IPS-15b (cell line): ENCODE measurements around the gene TAL2.
A peak's percentile ranks its signal among the peaks of the same experiment; 100 is the strongest.

Experiments
- H3K27me3 ChIP-seq: one replicate; pipeline ENCODE4 v1.6.1; 2013; ENCODE audit warnings: low read length; ENCODE audit not compliant: control insufficient read depth, insufficient read depth
- H3K36me3 ChIP-seq: one replicate; pipeline ENCODE4 v1.6.1; 2013; ENCODE audit warnings: low read length; ENCODE audit not compliant: control insufficient read depth, insufficient read depth
- H3K4me1 ChIP-seq: one replicate; pipeline ENCODE4 v1.6.1; 2013; ENCODE audit warnings: mild to moderate bottlenecking, low read length; ENCODE audit not compliant: control insufficient read depth, insufficient read depth
- H3K4me3 ChIP-seq: one replicate; pipeline ENCODE4 v1.5.1; 2013; ENCODE audit warnings: low read depth, low read length
- H3K9ac ChIP-seq: one replicate; pipeline ENCODE4 v1.6.1; 2013; ENCODE audit warnings: low read depth, mild to moderate bottlenecking, low read length
- H3K9me3 ChIP-seq: one replicate; pipeline ENCODE4 v1.6.1; 2013; ENCODE audit warnings: mild to moderate bottlenecking, low read length; ENCODE audit not compliant: control insufficient read depth, insufficient read depth

TAL2 gene

DNA sequence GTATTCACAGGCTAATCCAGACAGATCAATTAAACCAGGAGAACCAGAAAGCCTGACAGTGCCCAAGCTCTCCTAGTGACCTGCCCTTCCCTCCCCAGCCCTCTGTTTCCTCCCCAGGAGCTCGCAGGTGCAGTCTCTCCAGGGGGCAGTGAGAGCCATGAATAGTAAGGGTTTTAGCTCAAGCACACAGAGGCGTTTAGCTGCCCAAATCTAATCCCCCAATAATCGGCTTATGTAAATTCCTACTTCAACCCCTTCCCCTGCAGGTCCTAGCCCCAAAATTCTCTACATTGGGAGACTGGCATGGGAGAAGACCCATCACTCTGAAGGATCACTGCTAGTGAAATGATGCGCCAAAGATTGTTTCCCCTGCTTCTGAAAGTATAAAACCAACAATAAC is 10.5 kb upstream of the TAL2 start:
- Histone ChIP-seq H3K4me3 (no peak overlapping the region), H3K36me3 (no peaks in the 10 kb centered on the region), H3K27me3 (peaks cover 29% of the 10 kb centered on the region), H3K4me1 (peaks cover 8% of the 10 kb centered on the region), H3K9ac (no peak overlapping the region), H3K9me3 (no peaks in the 10 kb centered on the region)

DNA sequence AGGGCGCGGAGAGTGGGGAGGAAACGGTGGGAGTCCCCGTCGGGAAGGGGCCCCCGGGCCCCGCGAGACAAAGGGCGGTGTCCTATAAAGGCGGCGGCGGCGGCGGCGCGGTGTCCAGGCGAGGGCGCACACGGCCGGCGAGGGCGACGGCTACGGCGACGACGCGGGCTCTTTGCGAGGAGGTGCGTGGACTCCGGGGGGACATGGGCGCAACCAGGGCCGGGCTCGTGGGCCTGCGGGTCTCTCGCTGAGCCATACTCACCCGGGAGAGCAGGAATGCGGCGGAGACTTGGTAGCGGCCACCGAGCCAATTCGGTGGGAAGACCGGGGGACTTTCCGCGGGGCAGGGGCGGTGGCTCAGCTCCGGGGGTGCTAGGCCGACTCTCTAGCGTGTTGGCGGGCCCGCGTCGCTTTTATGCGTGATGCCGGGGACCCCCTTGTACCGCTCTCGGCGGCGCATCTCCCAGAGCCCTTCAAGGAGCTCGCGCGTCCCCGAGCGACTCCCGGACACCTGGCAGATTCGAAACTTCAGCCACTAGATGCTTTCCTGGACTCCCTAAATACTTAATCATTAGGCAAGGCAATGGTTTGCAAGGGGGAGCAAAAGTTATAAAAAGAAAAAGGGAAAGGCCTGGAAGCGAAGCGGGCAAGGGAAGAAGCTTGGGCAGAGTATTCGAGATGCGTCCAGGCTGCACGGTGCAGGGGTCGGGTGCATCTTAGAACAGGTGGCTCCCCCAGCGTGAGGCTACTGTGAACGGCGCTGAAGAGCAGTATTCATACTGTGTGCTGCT is 5.9 kb upstream of the TAL2 start:
- Histone ChIP-seq H3K9me3 (no peaks in the 10 kb centered on the region), H3K27me3 (peaks cover 51% of the 10 kb centered on the region), H3K4me3 (peak overlapping the region; percentile 59), H3K9ac (no peak overlapping the region), H3K4me1 (peaks cover under 1% of the 10 kb centered on the region), H3K36me3 (no peaks in the 10 kb centered on the region)

DNA sequence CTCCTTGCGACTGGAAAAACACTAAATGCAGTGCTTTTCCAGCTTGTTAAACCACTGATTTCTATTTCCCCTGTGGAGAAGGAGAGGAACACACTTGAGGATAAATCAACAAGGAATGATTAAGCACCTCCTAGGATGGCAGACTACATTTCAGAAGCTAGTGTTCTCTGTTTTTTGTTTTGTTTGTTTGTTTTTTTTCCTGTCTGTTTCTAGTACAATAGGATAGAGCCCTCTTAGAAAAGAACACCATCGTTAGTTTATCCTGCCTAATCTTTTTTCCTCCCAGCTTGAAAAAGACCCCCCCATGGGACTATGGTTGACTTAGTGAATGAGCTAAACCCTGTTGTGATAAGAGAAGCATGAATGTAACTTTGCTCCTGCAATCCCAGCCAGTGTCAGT is 3.9 kb upstream of the TAL2 start:
- Histone ChIP-seq H3K4me3 (no peak overlapping the region), H3K9ac (no peak overlapping the region), H3K9me3 (no peaks in the 10 kb centered on the region), H3K27me3 (peaks cover 50% of the 10 kb centered on the region), H3K4me1 (no peaks in the 10 kb centered on the region), H3K36me3 (no peaks in the 10 kb centered on the region)

DNA sequence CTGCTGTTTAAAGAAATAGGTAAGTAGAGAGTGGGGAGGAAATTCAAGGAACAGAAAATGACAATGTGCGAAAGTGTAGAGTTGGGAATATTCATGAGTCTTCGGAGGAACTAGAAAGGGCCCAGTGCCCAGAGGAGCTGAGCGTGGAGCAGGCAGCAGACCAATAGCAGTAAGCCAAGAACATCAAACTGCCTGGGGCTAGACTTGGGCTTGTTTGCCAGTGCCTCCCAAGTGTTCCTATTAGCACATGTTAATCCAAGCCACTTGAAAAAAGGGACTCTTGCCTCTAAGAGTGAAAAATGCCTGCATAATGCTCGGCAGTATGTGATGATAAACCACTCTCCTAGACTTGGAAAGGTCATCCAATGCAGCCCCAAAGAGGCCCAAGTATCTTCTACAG is 1.2 kb upstream of the TAL2 start:
- Histone ChIP-seq H3K9ac (no peak overlapping the region), H3K9me3 (no peaks in the 10 kb centered on the region), H3K27me3 (peaks cover 29% of the 10 kb centered on the region), H3K4me3 (no peak overlapping the region), H3K36me3 (no peaks in the 10 kb centered on the region), H3K4me1 (no peaks in the 10 kb centered on the region)

DNA sequence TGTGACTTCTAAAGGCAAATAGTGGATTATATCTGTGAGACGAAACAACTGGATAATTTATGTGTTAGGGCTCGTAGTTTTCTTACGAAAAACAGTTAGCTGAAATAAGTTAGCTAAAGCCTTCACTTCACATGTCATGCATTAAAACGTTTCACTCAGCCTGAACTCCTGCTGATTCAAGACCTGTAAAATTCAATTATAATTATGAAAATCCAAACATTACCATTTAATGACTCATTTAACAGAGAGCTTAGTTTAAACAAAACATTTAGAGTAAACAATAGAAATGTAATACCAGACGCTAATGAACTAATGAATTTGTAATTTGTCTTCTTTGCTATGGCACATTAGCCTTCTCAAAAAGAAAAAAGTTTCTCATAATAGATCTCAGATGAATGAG is 1.7 kb downstream of the TAL2 start:
- H3K36me3 ChIP-seq, result no peaks in the 10 kb centered on the region
- H3K27me3 ChIP-seq, result peaks cover 5% of the 10 kb centered on the region
- no peak overlapping the region for H3K4me3 ChIP-seq
- no peaks in the 10 kb centered on the region for H3K9me3 ChIP-seq
- no peak overlapping the region for H3K9ac ChIP-seq
- H3K4me1 ChIP-seq, result no peaks in the 10 kb centered on the region

DNA sequence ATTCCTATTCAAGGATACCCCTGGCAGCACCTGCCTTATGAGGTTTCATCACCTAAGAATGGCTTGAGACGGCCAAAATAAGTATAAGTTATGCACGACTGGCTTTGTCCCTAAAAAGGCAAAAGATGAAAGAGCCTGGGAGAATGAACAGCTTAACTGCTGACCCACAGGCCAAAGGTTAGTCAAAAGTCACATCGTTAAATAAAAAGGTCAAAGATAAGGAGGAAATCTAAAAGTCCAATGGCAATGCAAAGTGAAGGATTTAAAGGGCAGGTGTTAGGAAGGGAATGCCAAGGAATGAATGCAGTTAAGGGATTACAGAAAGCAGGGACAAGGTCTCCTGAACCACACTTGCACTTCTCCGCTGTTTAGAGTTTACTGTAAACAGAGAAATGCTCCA is 5.6 kb downstream of the TAL2 start:
- no peaks in the 10 kb centered on the region for H3K27me3 ChIP-seq
- H3K9me3 ChIP-seq, result no peaks in the 10 kb centered on the region
- no peaks in the 10 kb centered on the region for H3K4me1 ChIP-seq
- H3K9ac ChIP-seq, result no peak overlapping the region
- H3K36me3 ChIP-seq, result no peaks in the 10 kb centered on the region
- H3K4me3 ChIP-seq, result no peak overlapping the region

DNA sequence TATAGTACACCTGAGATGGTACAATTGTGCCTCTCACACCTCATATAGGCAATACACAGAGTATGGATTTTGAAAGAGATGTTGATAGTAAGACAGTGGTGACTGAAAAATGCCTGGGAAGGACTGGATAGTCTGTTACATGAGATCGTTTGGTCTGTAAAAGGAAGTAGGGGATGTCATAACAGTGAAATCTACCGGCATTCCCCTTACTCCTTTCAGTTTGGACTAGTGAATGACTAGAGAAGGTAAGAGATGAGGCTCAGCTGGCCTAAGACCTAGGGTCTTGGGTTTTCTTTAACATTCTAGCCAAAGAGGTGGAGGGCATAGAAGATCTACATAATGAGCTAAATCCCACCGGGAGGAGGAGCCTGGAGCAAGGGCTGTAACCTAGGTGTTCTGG is 8.1 kb downstream of the TAL2 start:
- H3K4me3 ChIP-seq, result no peak overlapping the region
- H3K9ac ChIP-seq, result no peak overlapping the region
- no peaks in the 10 kb centered on the region for H3K36me3 ChIP-seq
- no peaks in the 10 kb centered on the region for H3K27me3 ChIP-seq
- no peaks in the 10 kb centered on the region for H3K4me1 ChIP-seq
- no peaks in the 10 kb centered on the region for H3K9me3 ChIP-seq

DNA sequence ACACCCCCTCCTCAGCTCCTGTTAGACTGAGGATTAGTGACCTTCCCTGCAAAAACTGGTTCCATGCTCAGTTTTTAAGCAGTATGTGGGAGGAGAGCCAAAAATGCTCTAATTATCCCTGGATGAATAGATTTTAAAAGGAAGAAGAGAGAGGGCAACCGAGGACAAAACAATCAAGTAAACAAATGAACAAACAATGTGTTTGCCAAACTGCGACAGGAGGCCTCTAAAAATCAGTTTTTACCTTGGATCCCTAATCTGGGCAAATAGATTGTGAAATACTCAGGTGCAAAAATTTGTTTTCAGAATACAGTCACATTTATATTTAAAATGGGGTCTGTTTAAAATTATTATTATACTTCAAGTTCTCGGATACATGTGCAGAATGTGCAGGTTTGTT is 8.5 kb downstream of the TAL2 start:
- Histone ChIP-seq H3K36me3 (no peaks in the 10 kb centered on the region), H3K27me3 (no peaks in the 10 kb centered on the region), H3K9me3 (no peaks in the 10 kb centered on the region), H3K4me3 (no peak overlapping the region), H3K9ac (no peak overlapping the region), H3K4me1 (no peaks in the 10 kb centered on the region)

DNA sequence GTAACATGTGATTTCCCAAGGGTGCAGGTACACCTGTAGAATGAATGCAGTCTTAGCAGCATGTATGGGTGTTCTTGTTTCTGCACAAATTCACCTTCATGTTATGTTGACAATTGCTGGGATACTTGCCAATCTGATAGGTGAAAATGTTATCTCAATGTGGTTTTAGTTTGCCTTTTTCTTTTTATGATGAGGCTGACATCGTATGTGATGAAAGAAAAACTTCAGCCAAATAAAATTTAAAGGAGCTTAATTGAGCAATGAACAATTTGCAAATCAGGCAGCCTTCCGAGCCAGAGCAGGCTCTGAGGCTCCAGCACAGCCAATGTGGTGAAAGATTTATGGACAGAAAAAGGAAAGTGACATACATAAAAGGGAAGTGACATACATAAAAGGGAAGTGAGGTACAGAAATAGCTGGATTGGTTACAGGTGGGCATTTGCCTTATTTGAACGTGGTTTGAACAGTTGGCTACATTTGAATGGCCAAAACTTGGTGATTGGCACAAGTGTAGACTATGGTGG is 10.5 kb downstream of the TAL2 start:
- Histone ChIP-seq H3K4me1 (no peaks in the 10 kb centered on the region), H3K27me3 (no peaks in the 10 kb centered on the region), H3K36me3 (no peaks in the 10 kb centered on the region), H3K9ac (no peak overlapping the region), H3K4me3 (no peak overlapping the region), H3K9me3 (no peaks in the 10 kb centered on the region)

DNA sequence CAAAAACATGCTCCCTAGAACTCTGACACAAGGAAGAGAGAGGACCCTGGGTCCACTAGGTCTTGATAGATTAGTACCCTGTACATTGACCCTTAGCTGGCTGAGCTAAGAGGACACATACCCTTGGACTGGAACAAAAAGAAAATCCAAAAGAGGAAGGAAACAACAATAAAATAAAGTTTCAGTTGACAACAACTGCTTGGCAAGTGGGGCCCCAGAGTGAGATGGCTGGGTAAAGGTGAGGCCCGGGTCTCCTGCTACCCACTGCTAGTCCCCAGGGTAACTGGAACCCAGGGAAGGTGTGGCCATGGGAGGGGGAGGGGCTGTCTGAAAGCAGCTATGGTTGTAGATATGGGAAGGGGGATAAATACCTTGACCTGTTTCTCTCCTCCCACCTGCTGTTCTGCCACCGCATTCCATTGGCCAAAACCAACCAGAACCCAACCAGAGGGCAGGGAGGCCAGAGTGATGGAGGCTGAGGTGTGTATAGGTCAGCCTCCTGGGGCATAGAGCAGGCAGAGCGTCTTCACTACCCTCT is 11.7 kb downstream of the TAL2 start:
- no peaks in the 10 kb centered on the region for H3K27me3 ChIP-seq
- H3K4me3 ChIP-seq, result no peak overlapping the region
- H3K9me3 ChIP-seq, result no peaks in the 10 kb centered on the region
- H3K9ac ChIP-seq, result no peak overlapping the region
- peaks cover 3% of the 10 kb centered on the region for H3K4me1 ChIP-seq
- no peaks in the 10 kb centered on the region for H3K36me3 ChIP-seq

DNA sequence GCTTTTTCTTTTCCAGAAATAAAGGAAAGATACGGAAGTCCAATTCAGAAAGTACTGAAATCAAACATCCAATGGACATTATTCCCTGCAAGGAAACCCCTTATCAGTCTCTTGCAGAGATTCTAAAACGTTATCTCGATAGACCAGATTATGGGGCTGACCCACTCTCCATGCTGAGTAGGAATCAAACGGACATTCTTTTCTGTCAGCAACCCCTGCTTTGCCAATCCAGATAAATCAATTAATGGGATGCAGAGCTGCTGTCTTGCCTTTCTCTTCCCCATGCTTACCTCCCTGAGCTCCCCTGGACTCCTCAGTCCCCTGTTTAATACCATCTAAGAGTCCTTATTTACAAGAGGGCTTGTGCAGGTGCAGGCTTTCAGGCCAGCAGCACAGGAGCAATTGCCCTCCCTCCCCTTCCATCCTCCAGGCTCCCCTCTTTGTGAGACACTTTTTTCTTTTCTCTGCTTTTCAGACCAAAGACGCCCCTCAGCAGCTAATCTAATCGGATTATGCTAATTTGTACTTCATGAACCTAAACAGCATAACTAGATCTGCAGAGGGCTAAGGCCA is 14.2 kb downstream of the TAL2 start:
- no peaks in the 10 kb centered on the region for H3K27me3 ChIP-seq
- no peaks in the 10 kb centered on the region for H3K36me3 ChIP-seq
- H3K9me3 ChIP-seq, result no peaks in the 10 kb centered on the region
- no peak overlapping the region for H3K4me3 ChIP-seq
- H3K9ac ChIP-seq, result no peak overlapping the region
- peaks cover 3% of the 10 kb centered on the region for H3K4me1 ChIP-seq

DNA sequence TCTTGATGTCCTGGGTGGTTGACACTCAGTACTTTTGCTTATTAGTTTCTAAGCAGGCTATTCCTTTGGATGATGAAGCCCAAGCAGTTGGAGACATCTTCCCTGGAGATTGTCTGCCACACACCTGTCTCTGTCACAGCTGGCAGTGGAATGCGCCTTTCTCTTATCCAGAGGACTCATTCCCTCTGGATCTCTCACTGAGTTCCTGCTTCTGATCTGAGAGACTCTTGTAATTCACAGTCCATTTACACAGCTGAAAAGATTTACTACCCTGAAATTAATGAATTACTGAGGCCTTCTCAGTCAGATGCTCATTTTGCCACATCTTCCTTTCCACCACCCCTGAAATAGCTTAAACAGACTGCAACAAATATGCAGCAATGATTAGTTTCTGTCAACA is 15.9 kb downstream of the TAL2 start:
- H3K4me3 ChIP-seq, result no peak overlapping the region
- H3K4me1 ChIP-seq, result peaks cover 3% of the 10 kb centered on the region
- H3K9me3 ChIP-seq, result no peaks in the 10 kb centered on the region
- no peaks in the 10 kb centered on the region for H3K36me3 ChIP-seq
- H3K27me3 ChIP-seq, result no peaks in the 10 kb centered on the region
- no peak overlapping the region for H3K9ac ChIP-seq
